Astrocyte (in vitro differentiated cells and primary cell): ENCODE measurements around the gene CLP1. TPM values are rescaled to one million over a fixed set of nuclear protein-coding genes. Genes with fewer than 3 reads are reported as not detected.

ENCODE experiments used
- DNase-seq: peaks from one replicate; pipeline ENCODE4 v3.0.0-alpha.2; 2010; ENCODE audit warnings: low read depth
- FAIRE-seq: peaks from 2 replicates; lab custom pipeline; 2011; peaks lifted over from hg19 to GRCh38; lab: Jason Lieb, UNC
- H2AFZ ChIP-seq: 2 replicates; pipeline ENCODE4 v1.6.0; 2012; ENCODE audit warnings: low read depth, low read length, inconsistent platforms
- H3K27ac ChIP-seq: 2 replicates; pipeline ENCODE4 v1.5.1; 2011; ENCODE audit warnings: low read depth, low read length, inconsistent platforms
- H3K27me3 ChIP-seq: 2 replicates; pipeline ENCODE4 v1.6.0; 2011; ENCODE audit warnings: low read length, inconsistent platforms; ENCODE audit not compliant: insufficient read depth
- H3K36me3 ChIP-seq: 2 replicates; pipeline ENCODE4 v1.5.1; 2011; ENCODE audit warnings: low read length, inconsistent platforms; ENCODE audit not compliant: insufficient read depth
- H3K4me1 ChIP-seq: 2 replicates; pipeline ENCODE4 v1.5.1; 2011; ENCODE audit warnings: low read length, inconsistent platforms; ENCODE audit not compliant: insufficient read depth
- H3K4me2 ChIP-seq: 2 replicates; pipeline ENCODE4 v1.6.0; 2012; ENCODE audit warnings: low read length, inconsistent platforms
- H3K4me3 ChIP-seq: 2 replicates; pipeline ENCODE4 v1.5.1; 2011; ENCODE audit warnings: low read depth, mild to moderate bottlenecking, low read length, inconsistent platforms; ENCODE audit not compliant: insufficient read depth
- H3K79me2 ChIP-seq: 2 replicates; pipeline ENCODE4 v1.6.0; 2012; ENCODE audit warnings: mild to moderate bottlenecking, low read length, inconsistent platforms; ENCODE audit not compliant: insufficient read depth
- H3K9ac ChIP-seq: 2 replicates; pipeline ENCODE4 v1.6.0; 2012; ENCODE audit warnings: mild to moderate bottlenecking, low read length, inconsistent platforms
- H3K9me3 ChIP-seq: 2 replicates; pipeline ENCODE4 v1.5.1; 2012; ENCODE audit warnings: low read depth, mild to moderate bottlenecking, low read length, inconsistent platforms; ENCODE audit not compliant: insufficient read depth
- H4K20me1 ChIP-seq: 2 replicates; pipeline ENCODE4 v1.6.0; 2012; ENCODE audit warnings: low read length, inconsistent platforms; ENCODE audit not compliant: insufficient read depth
- H3K27ac Mint-ChIP-seq: one replicate; pipeline ENCODE4 v1.8.0; 2021; ENCODE audit warnings: mild to moderate bottlenecking, mixed read lengths; ENCODE audit not compliant: unreplicated experiment
- H3K27me3 Mint-ChIP-seq: one replicate; pipeline ENCODE4 v1.8.0; 2021; ENCODE audit warnings: low read depth, mixed read lengths; ENCODE audit not compliant: unreplicated experiment
- H3K36me3 Mint-ChIP-seq: one replicate; pipeline ENCODE4 v1.8.0; 2021; ENCODE audit warnings: low read depth, mixed read lengths; ENCODE audit not compliant: unreplicated experiment
- H3K4me1 Mint-ChIP-seq: one replicate; pipeline ENCODE4 v1.8.0; 2021; ENCODE audit warnings: low read depth, mixed read lengths; ENCODE audit not compliant: unreplicated experiment
- H3K4me3 Mint-ChIP-seq: one replicate; pipeline ENCODE4 v1.8.0; 2021; ENCODE audit warnings: mild to moderate bottlenecking, moderate library complexity, mixed read lengths; ENCODE audit not compliant: unreplicated experiment
- H3K9me3 Mint-ChIP-seq: one replicate; pipeline ENCODE4 v1.8.0; 2021; ENCODE audit warnings: mild to moderate bottlenecking, mixed read lengths; ENCODE audit not compliant: unreplicated experiment
- EZH2 ChIP-seq: IDR thresholded peaks from 2 replicates; pipeline ENCODE4 v1.6.1; 2012; ENCODE audit warnings: mild to moderate bottlenecking, low read length, inconsistent platforms; ENCODE audit not compliant: insufficient read depth
- total RNA-seq: library from RNA; stranded (reverse); gene quantifications from 2 replicates; pipeline ENCODE4 v1.2.1, GENCODE V29; 2021
- TF ChIP-seq, protein P1 (sequence below): IDR thresholded peaks from 2 replicates; pipeline ENCODE4 v1.5.1; 2011; ENCODE audit warnings: low read depth, mild to moderate bottlenecking, inconsistent platforms, low read length, moderate library complexity; ENCODE audit not compliant: insufficient read depth

CLP1 gene
- total RNA-seq, 1 donor from 2014 or later: 21.4 TPM

DNA sequence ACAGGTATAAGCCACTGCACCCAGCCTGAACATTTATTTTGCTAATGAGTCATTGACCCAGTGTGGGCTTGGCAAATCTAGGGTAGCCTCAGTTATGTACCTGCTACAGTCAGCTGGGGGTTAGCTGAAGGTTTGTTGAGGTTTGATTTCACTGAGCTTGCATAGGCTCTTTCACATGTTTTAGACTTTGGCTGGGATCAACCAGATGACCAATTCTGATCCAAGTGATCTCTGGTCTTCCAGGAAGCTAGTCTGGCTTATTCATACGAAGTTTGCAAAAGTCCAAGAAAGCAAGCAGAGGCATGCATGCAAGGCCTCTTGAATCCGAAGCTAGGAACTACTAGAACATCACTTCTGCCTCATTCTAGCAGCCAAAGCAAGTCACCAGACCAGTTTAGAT lies 39.1 kb upstream of the CLP1 start:
- H3K4me3 Mint-ChIP-seq: no peak overlapping the region
- FAIRE-seq: no peak
- DNase-seq: no peak
- TF ChIP-seq EZH2: no peak
- TF ChIP-seq, protein P1, sequence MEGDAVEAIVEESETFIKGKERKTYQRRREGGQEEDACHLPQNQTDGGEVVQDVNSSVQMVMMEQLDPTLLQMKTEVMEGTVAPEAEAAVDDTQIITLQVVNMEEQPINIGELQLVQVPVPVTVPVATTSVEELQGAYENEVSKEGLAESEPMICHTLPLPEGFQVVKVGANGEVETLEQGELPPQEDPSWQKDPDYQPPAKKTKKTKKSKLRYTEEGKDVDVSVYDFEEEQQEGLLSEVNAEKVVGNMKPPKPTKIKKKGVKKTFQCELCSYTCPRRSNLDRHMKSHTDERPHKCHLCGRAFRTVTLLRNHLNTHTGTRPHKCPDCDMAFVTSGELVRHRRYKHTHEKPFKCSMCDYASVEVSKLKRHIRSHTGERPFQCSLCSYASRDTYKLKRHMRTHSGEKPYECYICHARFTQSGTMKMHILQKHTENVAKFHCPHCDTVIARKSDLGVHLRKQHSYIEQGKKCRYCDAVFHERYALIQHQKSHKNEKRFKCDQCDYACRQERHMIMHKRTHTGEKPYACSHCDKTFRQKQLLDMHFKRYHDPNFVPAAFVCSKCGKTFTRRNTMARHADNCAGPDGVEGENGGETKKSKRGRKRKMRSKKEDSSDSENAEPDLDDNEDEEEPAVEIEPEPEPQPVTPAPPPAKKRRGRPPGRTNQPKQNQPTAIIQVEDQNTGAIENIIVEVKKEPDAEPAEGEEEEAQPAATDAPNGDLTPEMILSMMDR: no peak
- H3K4me2 ChIP-seq: no peak overlapping the region
- H3K36me3 Mint-ChIP-seq: peaks cover 11% of the 10 kb centered on the region
- H3K36me3 ChIP-seq: no peaks in the 10 kb centered on the region
- H3K27me3 ChIP-seq: no peaks in the 10 kb centered on the region
- peaks cover 3% of the 10 kb centered on the region for H3K9me3 Mint-ChIP-seq
- no peak overlapping the region for H3K9ac ChIP-seq
- H3K79me2 ChIP-seq: no peaks in the 10 kb centered on the region
- H3K4me1 ChIP-seq: no peaks in the 10 kb centered on the region
- H3K4me1 Mint-ChIP-seq: no peaks in the 10 kb centered on the region
- no peak overlapping the region for H3K27ac Mint-ChIP-seq
- no peaks in the 10 kb centered on the region for H3K27me3 Mint-ChIP-seq
- H2AFZ ChIP-seq: no peak overlapping the region
- H4K20me1 ChIP-seq: no peaks in the 10 kb centered on the region
- peaks cover 8% of the 10 kb centered on the region for H3K9me3 ChIP-seq
- H3K4me3 ChIP-seq: no peak overlapping the region
- no peak overlapping the region for H3K27ac ChIP-seq

DNA sequence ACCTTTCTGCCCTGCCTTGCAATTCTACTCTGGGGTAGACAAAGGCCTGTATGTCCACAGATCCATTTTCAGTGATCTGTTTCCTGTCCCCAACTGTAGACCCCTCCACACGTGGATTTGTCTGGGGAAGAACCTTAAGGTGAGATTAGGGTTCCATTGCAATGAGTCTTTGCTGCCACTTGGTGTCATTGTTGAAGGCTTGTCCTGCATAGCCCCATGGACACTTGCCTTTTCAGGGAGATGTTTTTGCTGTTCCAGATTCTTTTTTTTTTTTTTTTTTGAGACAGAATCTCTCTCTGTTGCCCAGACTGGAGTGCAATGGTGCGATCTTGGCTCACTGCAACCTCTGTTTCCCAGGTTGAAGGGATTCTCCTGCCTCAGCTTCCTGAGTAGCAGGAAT lies 38.2 kb upstream of the CLP1 start:
- H2AFZ ChIP-seq: no peak overlapping the region
- H3K27ac ChIP-seq: no peak overlapping the region
- Mint-ChIP-seq H3K36me3 (peaks cover 7% of the 10 kb centered on the region), H3K4me3 (no peak overlapping the region), H3K9me3 (peaks cover 3% of the 10 kb centered on the region), H3K27ac (no peak overlapping the region), H3K27me3 (no peaks in the 10 kb centered on the region), H3K4me1 (no peaks in the 10 kb centered on the region)
- no peaks in the 10 kb centered on the region for H3K4me1 ChIP-seq
- no peaks in the 10 kb centered on the region for H3K36me3 ChIP-seq
- no peaks in the 10 kb centered on the region for H3K27me3 ChIP-seq
- no peaks in the 10 kb centered on the region for H3K79me2 ChIP-seq
- TF ChIP-seq, protein P1: no peak
- no peak for TF ChIP-seq EZH2
- H3K4me3 ChIP-seq: no peak overlapping the region
- H3K4me2 ChIP-seq: no peak overlapping the region
- H3K9me3 ChIP-seq: peaks cover 8% of the 10 kb centered on the region
- DNase-seq (no peak), FAIRE-seq (no peak)
- no peaks in the 10 kb centered on the region for H4K20me1 ChIP-seq
- H3K9ac ChIP-seq: no peak overlapping the region

DNA sequence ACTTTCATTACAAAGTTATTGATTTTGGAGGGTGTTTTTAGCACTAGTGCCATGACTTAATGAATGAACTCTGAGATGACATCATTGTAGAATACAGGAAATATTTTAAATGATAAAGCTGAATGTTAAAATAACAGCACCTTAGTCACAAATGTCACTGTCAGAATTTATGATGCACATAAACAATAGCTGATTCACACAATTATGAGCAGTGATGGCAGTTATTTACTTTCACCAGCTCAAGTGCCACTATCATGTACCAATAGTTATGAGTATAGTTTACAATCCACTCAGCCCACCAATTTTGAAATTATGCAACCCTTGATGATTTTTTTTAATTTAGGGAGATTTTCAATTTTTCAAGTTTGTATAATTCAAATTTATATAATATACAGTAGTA lies 37.1 kb upstream of the CLP1 start:
- Mint-ChIP-seq H3K27ac (no peak overlapping the region), H3K4me1 (no peaks in the 10 kb centered on the region), H3K36me3 (peaks cover 7% of the 10 kb centered on the region), H3K9me3 (peaks cover 3% of the 10 kb centered on the region), H3K4me3 (no peak overlapping the region), H3K27me3 (no peaks in the 10 kb centered on the region)
- H3K4me2 ChIP-seq: no peak overlapping the region
- H4K20me1 ChIP-seq: no peaks in the 10 kb centered on the region
- H3K4me1 ChIP-seq: no peaks in the 10 kb centered on the region
- no peak overlapping the region for H3K4me3 ChIP-seq
- DNase-seq (no peak), FAIRE-seq (no peak)
- H3K9ac ChIP-seq: no peak overlapping the region
- H2AFZ ChIP-seq: no peak overlapping the region
- no peaks in the 10 kb centered on the region for H3K27me3 ChIP-seq
- no peak overlapping the region for H3K27ac ChIP-seq
- H3K79me2 ChIP-seq: no peaks in the 10 kb centered on the region
- H3K36me3 ChIP-seq: no peaks in the 10 kb centered on the region
- peaks cover 8% of the 10 kb centered on the region for H3K9me3 ChIP-seq
- TF ChIP-seq, protein P1: no peak
- no peak for TF ChIP-seq EZH2
